ENCODE results near the gene UBR1.

DNA sequence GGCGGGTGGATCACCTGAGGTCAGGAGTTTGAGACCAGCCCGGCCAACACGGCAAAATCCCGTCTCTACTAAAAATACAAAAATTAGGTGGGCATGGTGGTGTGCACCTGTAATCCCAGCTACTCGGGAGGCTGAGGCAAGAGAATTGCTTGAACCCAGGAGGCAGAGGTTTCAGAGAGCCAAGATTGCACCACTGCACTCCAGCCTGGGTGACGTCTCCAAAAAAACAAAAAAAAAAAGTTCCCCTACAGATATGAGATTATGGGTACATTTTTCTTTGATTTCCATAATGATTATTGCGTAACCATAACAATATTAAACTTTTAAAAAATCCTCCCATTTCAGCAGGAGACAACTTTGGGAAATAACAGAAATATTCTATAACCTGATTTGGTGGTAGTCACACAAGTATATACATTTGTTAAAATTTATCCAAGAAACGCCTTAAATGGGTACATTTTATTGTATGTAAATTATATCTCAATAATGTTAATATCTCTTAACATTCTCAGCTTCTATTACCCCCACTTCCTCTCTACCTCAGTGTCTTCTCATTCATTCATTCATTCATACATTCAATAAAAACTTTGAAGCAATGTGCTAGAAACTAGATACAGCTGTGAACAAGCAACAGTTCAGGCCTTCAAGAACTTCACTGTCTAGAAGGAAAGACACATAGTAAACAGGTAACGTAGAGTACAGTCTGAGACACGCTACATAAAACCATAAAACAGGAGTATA lies 6.6 kb downstream of the UBR1 start:
- TF ChIP-seq, protein P1, sequence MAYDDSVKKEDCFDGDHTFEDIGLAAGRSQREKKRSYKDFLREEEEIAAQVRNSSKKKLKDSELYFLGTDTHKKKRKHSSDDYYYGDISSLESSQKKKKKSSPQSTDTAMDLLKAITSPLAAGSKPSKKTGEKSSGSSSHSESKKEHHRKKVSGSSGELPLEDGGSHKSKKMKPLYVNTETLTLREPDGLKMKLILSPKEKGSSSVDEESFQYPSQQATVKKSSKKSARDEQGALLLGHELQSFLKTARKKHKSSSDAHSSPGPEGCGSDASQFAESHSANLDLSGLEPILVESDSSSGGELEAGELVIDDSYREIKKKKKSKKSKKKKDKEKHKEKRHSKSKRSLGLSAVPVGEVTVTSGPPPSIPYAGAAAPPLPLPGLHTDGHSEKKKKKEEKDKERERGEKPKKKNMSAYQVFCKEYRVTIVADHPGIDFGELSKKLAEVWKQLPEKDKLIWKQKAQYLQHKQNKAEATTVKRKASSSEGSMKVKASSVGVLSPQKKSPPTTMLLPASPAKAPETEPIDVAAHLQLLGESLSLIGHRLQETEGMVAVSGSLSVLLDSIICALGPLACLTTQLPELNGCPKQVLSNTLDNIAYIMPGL (CRISPR knock-in tag; IDR thresholded peaks at IDR 0.05) = no peak
- TF ChIP-seq, protein P2, sequence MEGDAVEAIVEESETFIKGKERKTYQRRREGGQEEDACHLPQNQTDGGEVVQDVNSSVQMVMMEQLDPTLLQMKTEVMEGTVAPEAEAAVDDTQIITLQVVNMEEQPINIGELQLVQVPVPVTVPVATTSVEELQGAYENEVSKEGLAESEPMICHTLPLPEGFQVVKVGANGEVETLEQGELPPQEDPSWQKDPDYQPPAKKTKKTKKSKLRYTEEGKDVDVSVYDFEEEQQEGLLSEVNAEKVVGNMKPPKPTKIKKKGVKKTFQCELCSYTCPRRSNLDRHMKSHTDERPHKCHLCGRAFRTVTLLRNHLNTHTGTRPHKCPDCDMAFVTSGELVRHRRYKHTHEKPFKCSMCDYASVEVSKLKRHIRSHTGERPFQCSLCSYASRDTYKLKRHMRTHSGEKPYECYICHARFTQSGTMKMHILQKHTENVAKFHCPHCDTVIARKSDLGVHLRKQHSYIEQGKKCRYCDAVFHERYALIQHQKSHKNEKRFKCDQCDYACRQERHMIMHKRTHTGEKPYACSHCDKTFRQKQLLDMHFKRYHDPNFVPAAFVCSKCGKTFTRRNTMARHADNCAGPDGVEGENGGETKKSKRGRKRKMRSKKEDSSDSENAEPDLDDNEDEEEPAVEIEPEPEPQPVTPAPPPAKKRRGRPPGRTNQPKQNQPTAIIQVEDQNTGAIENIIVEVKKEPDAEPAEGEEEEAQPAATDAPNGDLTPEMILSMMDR (IDR thresholded peaks at IDR 0.05) = no peak
- TF ChIP-seq IRF2 (CRISPR knock-in tag; IDR thresholded peaks at IDR 0.05; ENCODE audit: borderline replicate concordance, low read depth) (no peak), TP53 (CRISPR knock-in tag; IDR thresholded peaks at IDR 0.05) (no peak), MXD4 (CRISPR knock-in tag; IDR thresholded peaks at IDR 0.05; ENCODE audit: borderline replicate concordance) (no peak)
